ENCODE results near the gene LIPN. TPM values are rescaled to one million over a fixed set of nuclear protein-coding genes. Genes with fewer than 3 reads are reported as not detected.
A peak's percentile ranks its signal among the peaks of the same experiment; 100 is the strongest.

LIPN gene
- total and polyA plus RNA-seq, 12 donors, result 0.11 to 0.46 (median 0.41) TPM; not detected in 9

- WGBS, 4 donors, result 29 to 35% (median 32%) methylated on average over 5 of the region's 5 CpGs
- Histone ChIP-seq H3K4me3 (no peak overlapping the region), H3K27me3 (no peaks in the 10 kb centered on the region), H3K36me3 (replicated peaks in 1 of 2) (no peaks in the 10 kb centered on the region), H3K9me3 (replicated peaks in 1 of 3) (no peaks in the 10 kb centered on the region), H3K27ac (no peak overlapping the region), H3K4me1 (replicated peaks in 1 of 2) (no peaks in the 10 kb centered on the region)
- TF ChIP-seq CTCF (IDR thresholded peaks at IDR 0.05) (peak; percentile 51 to 73 (median 64)), POLR2A (IDR thresholded peaks at IDR 0.05) (no peak)
- intact Hi-C loops (cut with DNase I), result loop anchor here (5.0 to 10.0 kb wide), 2 partner anchors 126 to 248 kb away; no protein-coding TSS in a partner anchor
- peak; percentile 22 to 63 (median 46) for DNase-seq
Measured at GRCh38 chr10:88810196-88810961, 50.6 kb downstream of the LIPN start.

GRCh38 chr10:88813200-88813599 is 53.4 kb downstream of the LIPN start:
- Histone ChIP-seq H3K4me1 (replicated peaks in 1 of 2) (no peaks in the 10 kb centered on the region), H3K27ac (no peak overlapping the region), H3K9me3 (replicated peaks in 1 of 3) (no peaks in the 10 kb centered on the region), H3K4me3 (no peak overlapping the region), H3K36me3 (replicated peaks in 1 of 2) (no peaks in the 10 kb centered on the region), H3K27me3 (no peaks in the 10 kb centered on the region)
- intact Hi-C loops (cut with DNase I), result loop anchor here (5.0 to 10.0 kb wide), 2 partner anchors 128 to 251 kb away; no protein-coding TSS in a partner anchor
- 87 to 91% (median 88%) methylated on average over 6 of the region's 6 CpGs for WGBS, 4 donors
- no peak for TF ChIP-seq CTCF (IDR thresholded peaks at IDR 0.05)
- no peak for TF ChIP-seq POLR2A (IDR thresholded peaks at IDR 0.05)
- no peak for DNase-seq

- TF ChIP-seq POLR2A (IDR thresholded peaks at IDR 0.05) (no peak), CTCF (IDR thresholded peaks at IDR 0.05) (no peak)
- no peak for DNase-seq
- WGBS, 4 donors, result 87 to 97% (median 90%) methylated on average over 3 of the region's 3 CpGs
- no peak overlapping the region for H3K27ac ChIP-seq
- H3K4me3 ChIP-seq, result no peak overlapping the region
- H3K36me3 ChIP-seq (replicated peaks in 1 of 2), result no peaks in the 10 kb centered on the region
- no peaks in the 10 kb centered on the region for H3K27me3 ChIP-seq
- intact Hi-C loops (cut with DNase I), result loop anchor here in 1 of 2 donors (10.0 kb wide), 1 partner anchor 134 kb away; no protein-coding TSS in a partner anchor
- H3K9me3 ChIP-seq (replicated peaks in 1 of 3), result no peaks in the 10 kb centered on the region
- no peaks in the 10 kb centered on the region for H3K4me1 ChIP-seq (replicated peaks in 1 of 2)
Measured at GRCh38 chr10:88819290-88819689, 59.5 kb downstream of the LIPN start.

GRCh38 chr10:88820748-88821401 is 61.1 kb downstream of the LIPN start:
- no peak overlapping the region for H3K4me3 ChIP-seq
- no peaks in the 10 kb centered on the region for H3K9me3 ChIP-seq (replicated peaks in 1 of 3)
- H3K4me1 ChIP-seq (replicated peaks in 1 of 2), result no peaks in the 10 kb centered on the region
- no peak for DNase-seq
- no peaks in the 10 kb centered on the region for H3K27me3 ChIP-seq
- no peak overlapping the region for H3K27ac ChIP-seq
- intact Hi-C loops (cut with DNase I), result no loop called here
- no peak for TF ChIP-seq CTCF (IDR thresholded peaks at IDR 0.05)
- TF ChIP-seq POLR2A (IDR thresholded peaks at IDR 0.05), result no peak
- H3K36me3 ChIP-seq (replicated peaks in 1 of 2), result no peaks in the 10 kb centered on the region

Measured in adrenal gland (tissue), 12 donors.